GM21360 (cell line): ENCODE results near the gene SLCO3A1.

Source experiments
- ATAC-seq: cut with Tn5 transposase; IDR thresholded peaks from one replicate; pipeline ENCODE4 v1.9.1; 2021; ENCODE audit warnings: mild to moderate bottlenecking, moderate library complexity; ENCODE audit not compliant: unreplicated experiment

Gene SLCO3A1

DNA sequence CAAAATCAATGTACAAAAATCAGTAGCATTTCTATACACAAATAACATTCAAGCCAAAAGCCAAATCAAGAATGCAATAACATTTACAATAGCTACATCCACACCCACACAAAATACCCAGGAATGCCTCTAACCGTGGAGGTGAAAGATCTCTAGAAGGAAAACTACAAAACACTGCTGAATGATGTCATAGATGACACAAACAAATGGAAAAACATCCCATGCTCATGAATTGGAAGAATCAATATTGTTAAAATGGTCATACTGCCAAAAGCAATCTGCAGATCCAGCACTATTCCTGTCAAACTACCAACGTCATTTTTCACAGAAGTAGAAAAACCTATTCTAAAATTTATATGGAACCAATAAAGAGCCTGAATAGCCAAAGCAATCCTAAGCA, 143.7 kb downstream of the SLCO3A1 start:
- no peak for ATAC-seq

DNA sequence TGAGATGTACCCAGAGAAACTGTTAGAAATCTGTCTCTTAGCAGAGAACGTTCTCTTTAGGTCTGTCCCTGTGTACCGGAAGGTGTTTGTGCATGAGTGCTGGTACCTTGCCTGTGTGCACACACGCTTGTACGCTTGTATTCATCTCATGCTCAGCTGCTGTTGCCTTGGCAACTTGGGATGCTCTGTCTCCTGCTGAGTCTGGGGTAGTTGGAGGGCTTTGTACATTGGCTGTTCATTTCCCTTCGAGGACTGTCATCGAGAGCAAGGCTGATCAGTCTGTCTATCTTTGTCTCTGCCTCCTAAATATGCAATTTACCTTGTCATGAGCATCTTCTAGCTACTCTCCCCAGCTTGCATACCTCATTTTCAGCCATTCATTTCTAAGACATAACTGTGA, 147.2 kb downstream of the SLCO3A1 start:
- no peak for ATAC-seq

DNA sequence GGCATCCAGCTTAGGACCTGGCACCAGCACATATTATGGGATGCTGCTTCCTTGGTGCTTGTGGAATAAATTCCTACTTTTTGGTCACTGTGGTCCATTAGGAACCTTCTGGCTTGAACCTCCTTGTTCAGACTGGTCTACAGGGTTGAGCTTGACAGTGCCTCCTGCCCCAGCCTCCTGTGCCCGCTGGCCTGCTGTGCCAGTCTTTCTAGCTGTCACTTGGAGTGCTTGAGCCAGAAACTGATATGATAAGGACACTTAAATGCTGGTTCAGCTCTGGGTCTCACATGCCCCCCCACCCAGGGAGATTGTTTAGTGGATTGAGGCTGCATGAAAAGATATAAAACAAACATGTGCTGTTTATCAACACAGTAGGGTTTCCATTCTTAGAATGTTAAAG, 147.8 kb downstream of the SLCO3A1 start:
- no peak for ATAC-seq

DNA sequence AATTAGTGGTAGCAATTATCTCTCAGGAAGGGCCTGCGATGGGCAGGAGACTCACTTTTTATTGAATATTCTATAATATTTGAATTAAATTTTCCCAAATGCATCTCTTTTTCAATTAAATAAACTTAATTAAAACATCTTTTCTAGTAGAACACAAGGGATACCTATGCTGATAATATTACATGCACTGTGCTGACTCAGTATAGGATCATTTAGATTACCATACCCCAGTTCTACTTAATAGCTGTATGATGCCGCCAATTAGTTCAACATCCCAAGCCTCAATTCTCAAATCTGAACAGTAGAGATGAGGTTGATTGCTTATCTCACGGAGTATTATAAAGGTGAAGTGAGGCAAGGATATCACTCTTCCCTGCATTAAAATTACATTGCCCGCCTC, 149.2 kb downstream of the SLCO3A1 start:
- no peak for ATAC-seq

DNA sequence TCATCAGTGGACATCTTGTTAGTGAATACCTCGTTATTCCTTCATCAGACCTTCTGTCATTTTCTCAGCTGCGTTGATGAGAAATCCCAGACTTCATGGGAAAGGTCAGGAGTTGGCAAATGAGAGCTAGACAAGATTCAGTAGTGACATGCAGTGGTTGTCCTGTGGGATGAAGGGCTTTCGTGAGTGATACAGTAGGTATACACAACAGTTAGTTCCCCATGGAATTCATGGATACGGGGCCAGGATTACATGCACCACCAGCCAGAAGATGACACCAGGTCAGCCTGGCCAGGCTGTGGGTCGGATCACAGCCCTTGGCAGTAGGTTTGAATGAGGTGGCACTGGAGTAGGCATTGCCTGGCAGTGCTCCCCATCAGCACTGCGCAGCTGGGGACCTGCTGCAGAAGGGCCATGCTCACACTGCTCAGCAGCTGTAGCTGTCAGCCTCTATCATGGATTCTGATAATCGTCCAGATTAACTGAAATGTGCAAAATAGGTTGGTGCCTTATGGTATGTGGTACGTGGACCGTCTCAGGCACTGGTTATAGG, 150.1 kb downstream of the SLCO3A1 start:
- no peak for ATAC-seq

DNA sequence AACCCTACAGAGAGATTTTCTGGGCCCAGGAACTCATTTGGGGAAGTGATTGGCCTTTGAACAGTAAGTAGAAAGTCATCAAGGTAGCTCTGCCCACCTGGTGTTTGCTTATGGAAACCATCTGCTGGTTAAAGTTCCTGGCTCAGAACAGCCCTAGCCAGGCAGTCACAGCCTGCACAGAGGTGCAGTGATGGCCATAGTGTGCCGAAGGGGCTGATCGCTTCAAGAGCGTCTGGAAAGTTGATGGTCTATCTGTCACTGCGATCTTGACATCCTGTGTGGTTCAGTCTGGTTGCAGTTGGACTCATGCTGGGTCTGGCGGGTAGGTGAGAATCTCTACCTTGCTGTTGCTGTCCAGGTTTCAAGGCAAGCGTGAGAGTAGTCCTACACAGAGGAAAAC, 151.6 kb downstream of the SLCO3A1 start:
- no peak for ATAC-seq

DNA sequence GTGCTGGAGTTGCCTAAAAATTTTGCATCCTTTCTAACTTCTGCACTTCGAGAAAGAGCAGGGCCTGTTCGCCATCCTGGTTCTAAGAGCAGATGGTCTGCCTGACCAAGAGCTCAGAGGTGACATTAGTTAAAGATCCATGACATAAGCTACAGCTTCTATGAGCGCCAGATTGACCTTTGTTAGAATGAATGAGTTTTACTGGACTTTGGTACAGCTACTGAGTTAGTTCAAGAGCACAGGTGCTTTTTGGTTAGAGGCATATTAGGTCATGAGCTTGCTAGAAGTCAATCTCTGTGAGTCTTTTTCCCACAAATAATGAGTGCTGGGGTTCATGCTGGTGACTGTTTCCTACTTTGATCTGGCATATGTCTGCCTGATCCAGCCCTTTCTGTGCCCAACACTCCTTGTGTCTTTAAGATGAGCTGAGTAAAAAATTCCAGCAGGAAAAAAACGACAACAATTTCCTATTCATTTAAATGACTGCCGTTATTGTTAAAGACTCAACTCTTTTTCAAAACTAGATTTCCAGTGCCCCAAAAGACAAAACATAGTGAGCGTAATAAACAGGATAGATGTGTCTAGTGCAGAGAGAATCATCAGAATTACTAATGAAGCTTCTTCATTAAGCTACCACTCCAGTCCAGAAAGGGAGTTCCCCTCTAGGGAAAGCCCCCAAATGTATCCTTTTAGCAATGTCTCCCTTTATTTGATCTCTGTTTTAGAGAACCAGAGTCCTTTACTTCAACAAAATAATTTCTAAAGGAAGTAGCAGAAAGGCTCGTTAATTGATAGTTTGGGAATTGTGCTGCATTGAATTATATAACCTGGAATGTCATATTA, 152.9 kb downstream of the SLCO3A1 start:
- no peak for ATAC-seq

DNA sequence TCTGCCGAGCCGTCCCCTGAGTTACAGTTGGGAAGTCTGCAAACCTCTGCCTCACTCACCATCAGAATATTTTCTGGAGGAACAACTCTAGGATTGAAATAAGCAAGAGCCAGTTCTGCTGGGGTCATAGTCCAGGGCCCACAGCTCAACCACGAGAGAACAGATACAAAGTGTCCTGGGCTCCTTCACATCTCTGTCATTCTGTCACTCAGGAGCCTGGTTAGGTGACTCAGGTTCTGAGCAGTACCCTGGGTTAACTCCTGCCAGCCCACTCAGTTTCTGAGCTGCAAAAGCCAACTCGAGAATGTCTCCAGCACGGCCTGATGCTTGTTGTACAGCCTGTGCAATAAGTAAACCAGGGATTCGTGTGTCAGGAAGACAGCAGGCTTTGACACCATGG, 155.7 kb downstream of the SLCO3A1 start:
- ATAC-seq, result no peak

DNA sequence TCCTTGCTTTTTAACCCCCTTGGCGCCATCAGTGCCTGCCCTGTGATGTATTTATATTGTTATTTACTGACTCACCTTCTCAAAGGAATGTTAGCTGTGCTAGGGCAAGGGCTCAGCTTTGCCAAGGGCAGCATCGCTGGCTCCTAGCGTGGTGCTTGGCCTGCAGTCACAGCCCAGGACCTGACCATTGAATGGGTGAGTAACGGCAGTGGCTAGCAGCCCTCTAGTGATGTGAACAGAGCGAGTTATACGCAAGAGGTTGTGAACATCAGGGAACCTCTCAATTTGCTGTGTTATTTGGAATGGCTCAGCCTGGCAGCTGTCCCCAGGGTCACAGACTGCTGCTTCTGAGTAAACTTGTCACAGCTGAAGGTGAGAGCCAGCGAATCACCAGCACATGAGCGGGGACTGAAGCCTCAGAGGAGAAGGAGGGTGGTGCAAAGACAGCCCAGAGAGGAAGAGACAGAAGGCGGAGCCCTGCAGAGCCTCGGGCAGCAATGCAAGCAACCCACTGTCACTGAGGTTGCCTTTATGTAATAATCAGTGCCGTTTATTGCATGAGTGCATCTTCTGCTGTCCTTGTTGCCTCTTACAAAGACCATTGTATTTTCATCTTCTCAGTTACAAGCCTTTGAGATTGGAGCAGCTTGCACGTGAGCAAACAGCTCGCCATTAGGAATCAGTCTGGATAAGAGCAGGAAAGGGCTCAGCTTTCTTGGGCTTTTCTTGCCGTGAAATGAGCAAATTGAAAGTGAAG, 158.3 kb downstream of the SLCO3A1 start:
- ATAC-seq, result no peak

DNA sequence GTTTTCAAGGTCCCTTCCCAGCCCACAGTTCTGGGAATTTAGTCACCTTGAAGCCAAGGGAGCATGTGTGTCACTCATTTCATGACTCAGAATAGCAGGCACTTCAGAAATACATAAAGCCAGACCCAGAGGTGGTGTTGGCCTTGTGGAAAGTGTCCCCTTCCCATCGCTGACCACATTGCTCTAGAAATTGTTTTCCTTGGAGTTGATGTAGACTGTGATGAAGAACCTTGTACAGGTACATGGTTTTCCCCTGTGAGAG, 158.8 kb downstream of the SLCO3A1 start:
- ATAC-seq, result no peak

DNA sequence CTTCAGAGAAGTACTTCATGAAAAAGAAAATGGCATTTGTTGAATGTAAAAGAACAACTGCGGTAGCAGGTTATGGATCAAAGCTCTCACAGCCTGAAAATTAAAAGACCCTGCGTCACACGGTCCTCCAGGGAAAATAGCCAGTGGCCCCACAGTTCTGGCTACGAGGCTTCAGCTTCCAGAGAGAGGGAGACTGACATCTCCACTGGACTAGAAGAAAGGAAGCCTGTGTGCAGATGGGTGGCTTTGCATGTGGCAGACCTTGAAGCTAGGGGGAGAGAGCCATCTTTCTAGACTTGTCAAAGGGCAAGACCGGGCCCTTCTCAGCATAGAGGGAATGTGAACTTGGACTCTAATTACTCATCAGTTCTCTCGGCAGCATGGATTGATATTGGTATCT, 159.4 kb downstream of the SLCO3A1 start:
- ATAC-seq, result no peak

DNA sequence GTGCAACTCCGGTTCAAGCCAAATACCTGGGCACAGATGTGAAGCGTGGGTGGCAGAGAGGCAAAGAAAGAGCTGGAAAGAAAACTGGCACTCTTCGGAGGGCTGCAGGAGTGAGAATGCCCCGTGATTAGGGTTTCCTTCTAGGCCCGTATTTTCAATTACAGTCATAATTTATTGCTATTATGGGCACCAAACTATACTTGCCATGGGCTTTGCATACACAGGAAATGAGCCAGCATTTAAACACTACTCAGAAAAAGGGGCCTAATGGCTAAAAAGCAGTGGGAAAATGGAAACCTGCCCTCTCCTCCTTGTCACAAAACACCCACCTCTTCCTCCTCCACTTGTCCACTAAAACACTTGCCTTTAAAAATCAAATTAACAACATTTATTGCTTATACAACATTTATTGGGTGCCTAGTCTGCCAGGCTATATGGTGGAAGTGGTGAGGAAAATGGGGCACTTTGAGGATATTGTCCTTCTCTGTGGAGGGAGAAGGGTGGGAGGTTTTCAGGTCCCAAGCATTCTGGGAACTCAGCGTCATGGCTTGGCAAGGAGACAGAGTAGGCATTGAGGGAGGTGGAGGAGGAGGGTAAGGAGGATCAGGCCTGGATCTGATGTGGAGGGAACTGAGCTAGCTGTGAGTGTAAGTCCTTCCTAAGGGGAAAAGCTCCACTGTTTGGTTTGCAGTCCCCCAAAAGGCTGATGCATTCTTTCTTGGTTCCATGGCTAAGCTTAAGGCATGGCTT, 160.9 kb downstream of the SLCO3A1 start:
- no peak for ATAC-seq

DNA sequence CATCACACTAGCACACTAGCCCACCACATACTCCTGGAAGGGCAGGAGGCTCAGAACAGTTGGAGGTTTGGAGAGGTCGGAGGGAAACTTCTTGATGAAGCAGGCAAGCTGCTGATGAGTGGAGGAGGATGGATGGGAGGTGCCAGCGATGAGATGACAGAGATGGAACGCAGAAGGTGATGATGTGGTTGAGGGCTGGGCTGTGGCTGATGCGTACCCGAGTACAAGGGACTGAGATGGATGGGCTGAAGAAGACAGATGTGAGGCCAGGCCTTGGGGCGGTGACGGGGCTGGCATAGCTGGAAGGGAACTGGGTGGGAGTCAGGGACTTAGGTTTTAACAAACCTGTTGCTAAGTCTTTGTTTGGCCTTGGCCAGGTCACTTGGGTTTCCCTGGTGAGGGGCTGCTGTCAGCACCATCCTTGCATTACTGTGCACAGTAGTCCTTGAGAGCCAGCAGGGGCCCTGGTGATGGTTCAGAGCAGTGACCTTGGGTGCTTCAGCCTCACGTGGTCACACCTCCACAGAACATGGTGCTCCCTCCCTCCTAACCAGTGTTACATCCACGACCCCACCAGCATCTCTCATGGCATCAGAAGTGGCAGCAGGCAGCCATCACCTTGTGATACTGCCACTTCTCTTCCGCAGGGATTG, 164.5 kb downstream of the SLCO3A1 start:
- no peak for ATAC-seq

DNA sequence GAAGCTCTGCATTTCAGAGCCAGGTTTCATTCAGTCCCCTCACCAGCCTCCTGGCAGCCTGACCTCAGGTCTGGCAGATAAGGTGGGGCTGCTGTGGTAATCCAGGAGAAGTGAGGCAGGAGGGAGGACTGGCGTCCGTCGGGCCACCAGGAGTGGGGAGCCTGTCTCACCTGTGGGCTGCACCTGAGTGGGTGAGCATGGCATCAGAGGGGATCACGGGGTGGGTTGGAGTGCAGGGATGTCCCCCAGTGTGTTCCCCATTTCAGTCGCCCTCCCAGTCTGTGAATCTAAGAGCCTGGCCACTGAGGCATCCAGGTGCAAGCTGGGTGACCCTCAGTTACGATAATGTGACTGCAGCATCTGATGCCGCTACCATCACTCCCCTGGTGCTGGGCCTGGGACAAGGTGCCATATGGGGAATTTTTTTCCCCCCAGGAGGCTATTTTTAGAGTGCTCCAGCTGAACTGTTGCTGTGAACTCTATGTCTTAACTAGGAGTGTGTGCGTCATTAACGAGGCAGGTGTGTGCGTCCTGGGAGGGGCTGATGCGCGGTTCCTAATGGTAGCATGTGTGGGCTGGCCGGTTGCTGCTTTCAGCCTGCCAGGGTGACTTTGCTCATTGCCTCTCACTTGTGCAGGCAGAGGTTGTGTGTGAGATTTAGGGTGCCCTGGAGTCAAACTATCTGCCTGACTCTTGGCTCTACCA, 165.2 kb downstream of the SLCO3A1 start:
- ATAC-seq, result no peak

DNA sequence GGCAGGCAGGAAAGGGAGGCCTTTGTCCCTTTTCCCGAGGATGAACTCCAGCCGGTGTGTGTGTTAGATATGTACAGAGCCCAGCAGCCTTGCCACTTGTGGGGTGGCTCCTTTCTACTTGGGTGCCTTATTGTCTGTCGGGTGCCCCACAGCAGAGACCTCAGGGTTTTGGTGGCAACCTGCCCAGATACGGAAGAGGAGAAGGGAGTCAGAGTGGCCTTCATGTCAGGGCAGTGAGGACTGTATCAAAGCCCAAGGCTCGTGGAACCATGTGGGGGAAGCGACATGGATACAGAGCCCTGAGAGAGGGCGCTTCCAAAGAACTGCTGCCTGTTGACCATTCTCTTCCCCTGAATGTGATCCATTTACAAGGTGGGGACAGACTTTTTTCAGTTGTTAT, 166.2 kb downstream of the SLCO3A1 start:
- ATAC-seq, result no peak

DNA sequence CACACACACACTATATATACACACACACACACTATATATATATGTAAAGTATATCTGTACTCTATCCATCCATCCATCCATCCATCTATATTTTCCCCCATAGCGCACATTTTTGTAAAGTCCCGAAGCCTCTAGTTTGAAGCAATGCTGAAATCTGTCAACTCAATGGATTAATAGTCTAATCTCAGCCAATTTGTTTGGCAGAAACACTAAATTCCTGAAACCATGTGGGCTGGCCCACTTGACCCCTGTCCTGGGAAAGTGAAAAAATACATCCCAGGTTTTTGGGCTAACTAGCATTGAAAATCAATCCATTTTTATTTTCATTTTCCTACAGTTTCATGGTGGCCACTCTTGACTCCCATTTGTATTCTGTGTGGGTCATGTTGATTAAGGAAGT, 166.7 kb downstream of the SLCO3A1 start:
- ATAC-seq, result no peak

DNA sequence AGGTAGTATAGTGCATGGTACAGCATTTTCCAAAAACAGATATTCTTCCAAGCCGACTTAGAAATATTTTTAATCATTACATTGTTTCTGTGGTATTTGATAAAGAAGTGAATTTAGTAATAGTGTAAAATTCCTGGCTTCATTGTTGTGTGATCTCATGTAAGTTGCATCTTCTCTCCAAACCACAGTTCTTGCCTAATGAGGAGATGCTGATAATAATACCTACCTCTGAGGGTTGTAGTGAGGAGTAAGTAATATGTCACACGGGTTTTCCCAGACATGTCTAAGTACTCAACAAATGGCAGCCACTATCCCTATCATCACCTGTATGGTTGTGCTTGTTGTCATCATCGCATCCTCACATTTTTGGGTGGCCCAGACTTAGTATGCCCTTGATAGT, 167.3 kb downstream of the SLCO3A1 start:
- ATAC-seq, result no peak

DNA sequence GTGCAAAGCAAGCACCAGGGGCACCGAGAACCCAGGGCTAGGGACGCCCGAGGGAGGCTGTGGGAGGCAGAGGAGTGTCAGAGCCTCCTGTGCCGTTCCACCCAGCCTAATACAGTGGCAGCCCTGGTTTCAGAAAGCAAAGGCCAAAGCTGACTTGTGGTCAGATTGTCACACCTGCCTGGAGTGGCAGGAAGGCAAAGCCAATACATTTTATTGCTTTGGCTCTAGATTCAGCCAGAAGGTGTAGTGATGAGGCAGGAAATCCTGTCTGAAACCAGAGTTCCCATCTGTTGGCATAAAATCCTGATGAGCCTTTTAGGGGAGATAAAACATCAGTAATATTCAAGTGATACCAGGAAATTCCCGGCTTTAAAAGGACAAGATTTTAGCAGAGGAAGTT, 168.3 kb downstream of the SLCO3A1 start:
- no peak for ATAC-seq

DNA sequence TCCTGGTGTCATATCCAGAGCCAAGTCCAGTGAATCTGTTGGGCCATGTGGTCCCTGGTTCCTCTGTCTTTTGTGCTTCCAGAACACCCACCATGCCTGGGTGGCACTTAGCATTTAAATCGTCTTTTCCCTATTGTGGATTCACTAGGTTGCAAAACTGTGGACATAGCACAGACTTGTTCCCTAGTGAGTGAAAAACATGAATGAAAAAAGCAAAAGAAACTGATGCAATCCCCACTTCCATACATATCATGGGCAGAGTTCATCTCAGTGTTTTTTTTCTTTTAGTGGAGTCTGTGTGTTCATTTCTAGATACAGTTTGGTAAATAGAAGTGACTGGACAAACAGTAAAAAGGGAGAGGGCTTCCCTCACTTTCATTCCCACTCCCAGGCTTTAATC, 170.5 kb downstream of the SLCO3A1 start:
- ATAC-seq, result no peak

DNA sequence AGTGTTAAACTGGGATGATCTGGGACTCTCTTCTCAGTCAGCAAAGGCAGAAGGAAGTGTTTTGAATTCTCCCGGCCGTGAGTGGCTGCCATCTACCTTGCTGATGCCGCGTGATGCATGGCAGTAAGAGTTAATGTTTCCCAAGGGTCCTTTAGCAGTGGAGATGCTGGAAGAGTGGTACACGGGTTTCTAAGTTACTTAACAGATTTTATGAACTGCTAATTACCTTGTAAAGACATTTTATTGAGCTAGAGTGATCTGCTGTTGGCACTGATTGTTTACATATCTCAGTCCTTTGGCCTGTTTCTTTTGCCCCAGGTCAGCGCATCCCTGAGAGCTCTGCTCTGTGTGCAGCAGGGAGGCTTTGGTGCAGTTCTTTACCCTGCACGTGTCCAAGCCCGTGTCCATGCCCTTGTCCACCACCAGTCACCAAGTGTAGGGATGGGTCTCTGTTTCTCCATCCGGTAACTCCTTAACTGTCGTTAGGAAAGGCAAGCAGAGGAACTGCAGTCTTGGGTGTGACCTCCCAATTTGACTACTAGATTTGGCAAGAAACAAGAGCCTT, 172.3 kb downstream of the SLCO3A1 start:
- no peak for ATAC-seq
